ENCODE results near the gene ITIH2.
"Not testable (repeated sequence)": the region's sequence is repeated elsewhere in the genome, so short reads cannot be mapped to it uniquely, and the experiment has no call there.

Gene ITIH2, protein sequence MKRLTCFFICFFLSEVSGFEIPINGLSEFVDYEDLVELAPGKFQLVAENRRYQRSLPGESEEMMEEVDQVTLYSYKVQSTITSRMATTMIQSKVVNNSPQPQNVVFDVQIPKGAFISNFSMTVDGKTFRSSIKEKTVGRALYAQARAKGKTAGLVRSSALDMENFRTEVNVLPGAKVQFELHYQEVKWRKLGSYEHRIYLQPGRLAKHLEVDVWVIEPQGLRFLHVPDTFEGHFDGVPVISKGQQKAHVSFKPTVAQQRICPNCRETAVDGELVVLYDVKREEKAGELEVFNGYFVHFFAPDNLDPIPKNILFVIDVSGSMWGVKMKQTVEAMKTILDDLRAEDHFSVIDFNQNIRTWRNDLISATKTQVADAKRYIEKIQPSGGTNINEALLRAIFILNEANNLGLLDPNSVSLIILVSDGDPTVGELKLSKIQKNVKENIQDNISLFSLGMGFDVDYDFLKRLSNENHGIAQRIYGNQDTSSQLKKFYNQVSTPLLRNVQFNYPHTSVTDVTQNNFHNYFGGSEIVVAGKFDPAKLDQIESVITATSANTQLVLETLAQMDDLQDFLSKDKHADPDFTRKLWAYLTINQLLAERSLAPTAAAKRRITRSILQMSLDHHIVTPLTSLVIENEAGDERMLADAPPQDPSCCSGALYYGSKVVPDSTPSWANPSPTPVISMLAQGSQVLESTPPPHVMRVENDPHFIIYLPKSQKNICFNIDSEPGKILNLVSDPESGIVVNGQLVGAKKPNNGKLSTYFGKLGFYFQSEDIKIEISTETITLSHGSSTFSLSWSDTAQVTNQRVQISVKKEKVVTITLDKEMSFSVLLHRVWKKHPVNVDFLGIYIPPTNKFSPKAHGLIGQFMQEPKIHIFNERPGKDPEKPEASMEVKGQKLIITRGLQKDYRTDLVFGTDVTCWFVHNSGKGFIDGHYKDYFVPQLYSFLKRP

DNA sequence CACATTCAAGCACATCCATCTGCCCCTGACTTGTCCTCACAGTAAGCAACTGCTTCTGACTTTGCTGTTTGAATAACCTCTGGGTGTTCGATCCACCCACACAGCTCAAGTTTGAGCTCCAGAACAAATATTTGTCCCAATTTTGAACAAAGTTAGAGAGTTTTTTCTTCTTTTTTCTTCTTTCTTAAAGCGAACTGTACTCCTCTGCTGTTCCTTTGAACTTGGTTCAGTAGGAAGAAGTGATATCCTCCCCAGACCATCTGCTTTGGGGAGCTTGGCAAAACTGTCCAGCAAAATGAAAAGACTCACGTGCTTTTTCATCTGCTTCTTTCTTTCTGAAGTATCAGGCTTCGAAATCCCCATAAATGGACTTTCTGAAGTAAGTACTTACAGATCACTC, at the start of gene ITIH2:
Gene ITIH2, plus strand, starts transcription at position 177 of the 400 bp plus-strand sequence. Its CDS starts 119 bp downstream, at position 296.
- DNase-seq: no peak

GRCh38 chr10:7657079-7657478, 46.0 kb upstream of the ITIH2 start:
- not testable (repeated sequence) for DNase-seq

- DNase-seq: no peak
Measured at GRCh38 chr10:7657552-7657951, 45.6 kb upstream of the ITIH2 start.

GRCh38 chr10:7659560-7659959, 43.6 kb upstream of the ITIH2 start:
- DNase-seq: no peak

- no peak for DNase-seq
Measured at GRCh38 chr10:7662522-7662921, 40.6 kb upstream of the ITIH2 start.

DNA sequence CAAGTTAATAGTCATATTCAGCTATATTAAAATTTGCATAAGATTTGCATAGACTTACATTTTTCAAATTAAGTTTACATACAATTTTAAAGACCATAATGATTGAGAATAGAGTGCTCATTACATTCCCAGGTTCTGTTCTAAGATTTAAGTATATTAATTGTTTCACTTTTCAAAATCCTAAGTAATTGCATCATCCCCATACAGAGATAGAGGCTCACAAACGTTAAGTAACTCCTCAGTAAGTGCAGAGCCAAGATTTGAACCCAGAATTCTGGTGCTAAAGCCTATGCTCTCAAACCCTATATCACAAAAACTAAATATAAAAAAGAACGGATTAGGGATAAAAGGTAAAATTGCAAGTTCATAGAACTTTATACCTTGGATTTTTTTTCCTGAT, 38.4 kb upstream of the ITIH2 start:
- no peak for DNase-seq

- no peak for DNase-seq
Measured at GRCh38 chr10:7665767-7666166, 37.3 kb upstream of the ITIH2 start.

DNA sequence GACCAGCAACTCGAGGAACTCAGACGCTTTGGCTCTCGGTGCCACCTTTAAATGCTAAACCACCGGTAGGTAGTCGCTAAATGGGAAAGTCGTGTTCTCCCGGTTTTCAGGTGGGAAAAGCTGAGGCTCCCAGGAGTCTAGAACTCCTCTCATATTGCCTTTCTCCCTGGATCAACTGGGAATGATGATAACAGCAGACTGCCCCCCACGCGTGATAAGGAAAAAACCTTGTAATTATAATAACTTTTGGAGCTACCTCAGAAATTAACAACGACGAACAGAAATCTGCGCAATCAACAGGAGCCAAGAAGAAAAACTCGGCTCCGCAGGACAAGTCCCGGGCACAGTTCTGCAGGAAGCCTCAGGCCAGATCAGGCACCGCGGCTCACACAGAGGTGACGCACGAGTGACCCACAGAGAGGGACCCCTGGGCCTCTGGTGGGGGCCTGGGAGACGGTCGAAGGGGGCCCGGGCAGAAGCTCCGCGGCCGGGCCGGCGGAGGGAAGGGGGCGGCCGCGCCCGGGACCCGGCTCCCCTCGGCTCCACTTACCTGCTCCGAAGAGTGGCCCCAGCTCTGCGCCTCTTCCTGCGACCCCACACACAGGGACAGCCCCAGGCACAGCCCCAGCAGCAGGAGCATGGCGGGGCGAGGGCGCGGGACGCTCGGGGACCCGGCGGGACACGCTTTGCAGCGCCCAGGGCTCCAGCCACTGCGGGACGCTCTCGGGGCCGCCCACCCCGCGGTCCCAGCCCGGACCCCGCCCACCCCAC, 36.7 kb upstream of the ITIH2 start, which contains the start of gene ITIH5:
Gene ITIH5, minus strand, starts transcription at position 714 of the 771 bp plus-strand sequence. Its CDS starts 74 bp downstream, at position 640.
- DNase-seq: peak; percentile 17

DNA sequence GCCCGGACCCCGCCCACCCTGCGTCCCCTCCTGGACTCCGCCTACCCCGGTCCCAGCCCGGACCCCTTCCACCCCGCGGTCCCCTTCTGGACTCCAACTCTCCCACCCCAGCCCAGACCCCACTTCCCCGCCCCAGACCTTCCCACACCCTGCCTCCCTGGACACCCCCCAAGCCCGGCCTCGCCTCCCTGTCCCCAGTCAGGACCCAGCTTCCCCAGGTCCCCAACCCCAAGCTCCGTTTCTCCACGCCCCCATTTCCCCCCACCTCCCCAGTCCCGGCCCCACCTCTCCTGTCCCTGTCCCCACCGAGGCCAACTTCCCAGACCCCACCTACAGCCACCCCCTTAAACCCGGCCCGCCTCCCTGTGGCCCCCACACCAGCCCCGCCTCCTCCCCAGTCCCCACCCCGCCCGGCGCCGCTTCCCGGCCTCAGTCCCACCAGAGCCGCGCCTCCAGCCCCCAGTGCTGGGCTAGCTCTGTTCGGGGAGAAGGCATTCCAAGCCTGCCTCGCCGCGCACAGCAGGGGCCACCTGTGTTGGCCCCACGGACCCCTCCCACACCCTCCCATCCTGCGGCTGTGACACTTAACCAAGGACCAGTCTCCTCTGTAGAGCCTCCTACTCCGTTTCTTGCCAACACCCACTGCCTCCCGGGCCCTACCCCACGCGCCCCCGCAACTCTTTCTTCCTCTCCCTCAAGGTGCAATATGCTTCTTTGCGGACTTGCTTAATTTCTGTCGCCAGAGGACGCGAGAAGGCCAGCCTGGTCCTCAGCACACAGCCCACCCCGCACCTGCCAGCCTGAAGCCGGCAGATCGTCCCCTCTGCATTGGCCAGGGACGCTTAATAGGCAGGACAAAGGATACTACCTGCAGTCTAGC, 35.6 kb upstream of the ITIH2 start:
- peak; percentile 17 for DNase-seq

DNA sequence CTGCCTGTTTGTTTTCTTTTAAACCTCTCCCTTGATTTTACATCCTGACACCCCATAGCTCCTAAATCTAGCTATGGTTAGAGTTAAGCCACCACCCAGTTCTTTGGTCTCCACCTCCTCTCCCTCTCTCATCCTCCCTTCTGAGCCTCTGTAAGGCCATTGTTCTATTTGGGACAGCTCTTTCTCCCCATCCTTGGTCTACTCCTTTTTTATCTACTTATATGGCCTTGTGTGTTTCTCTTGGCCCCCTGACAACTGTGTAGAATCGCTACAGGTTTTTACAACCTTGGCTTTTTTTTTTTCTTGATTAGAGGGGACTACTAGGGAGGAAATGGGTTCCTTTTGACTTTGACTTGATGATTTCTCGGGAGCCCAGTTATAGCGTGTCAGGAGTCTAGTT, 33.0 kb upstream of the ITIH2 start:
- DNase-seq: no peak

- no peak for DNase-seq
Measured at GRCh38 chr10:7672341-7673134, 30.6 kb upstream of the ITIH2 start.

DNA sequence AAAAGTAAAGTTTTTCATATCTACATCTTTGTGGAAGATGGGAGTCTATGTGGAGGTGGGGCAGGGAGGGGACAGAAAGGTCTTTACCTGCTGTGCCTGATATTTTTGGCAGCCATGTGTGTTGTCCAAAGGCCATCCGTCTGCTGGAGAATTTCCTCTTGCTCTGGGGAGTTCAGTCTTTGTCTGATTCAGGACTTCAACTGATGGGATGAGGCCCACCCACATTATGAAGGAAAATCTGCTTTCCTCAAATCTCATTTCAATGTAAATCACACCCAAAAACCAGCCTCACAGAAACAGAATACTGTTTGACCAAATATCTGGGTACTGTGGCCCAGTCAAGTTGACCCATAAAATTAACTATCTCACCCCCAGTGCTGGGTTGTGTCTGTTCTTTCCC, 23.9 kb upstream of the ITIH2 start:
- DNase-seq: no peak

- not testable (repeated sequence) for DNase-seq
Measured at GRCh38 chr10:7680078-7680477, 23.0 kb upstream of the ITIH2 start.

GRCh38 chr10:7686351-7687171, 16.6 kb upstream of the ITIH2 start:
- no peak for DNase-seq

- peak; percentile 71 for DNase-seq
Measured at GRCh38 chr10:7687228-7687907, 15.7 kb upstream of the ITIH2 start.

GRCh38 chr10:7689591-7689990, 13.5 kb upstream of the ITIH2 start:
- DNase-seq: no peak

GRCh38 chr10:7690885-7691597, 12.1 kb upstream of the ITIH2 start:
- DNase-seq: not testable (repeated sequence)

DNA sequence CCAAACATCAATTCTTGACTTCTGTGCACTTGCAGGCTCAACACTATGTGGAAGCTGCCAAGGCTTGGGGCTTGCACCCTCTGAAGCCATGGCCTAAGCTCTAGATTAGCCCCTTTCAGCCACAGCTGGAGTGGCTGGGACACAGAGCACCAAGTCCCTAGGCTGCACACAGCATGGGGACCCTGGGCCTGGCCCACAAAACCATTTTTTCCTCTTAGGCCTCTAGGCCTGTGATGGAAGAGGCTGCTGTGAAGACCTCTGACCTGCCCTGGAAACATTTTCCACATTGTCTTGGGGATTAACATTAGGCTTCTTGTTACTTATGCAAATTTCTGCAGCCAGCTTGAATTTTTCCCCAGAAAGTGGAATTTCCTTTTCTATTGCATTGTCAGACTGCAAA, 10.7 kb upstream of the ITIH2 start:
- DNase-seq: not testable (repeated sequence)

GRCh38 chr10:7693194-7693593, 9.9 kb upstream of the ITIH2 start:
- not testable (repeated sequence) for DNase-seq

Data from activated CD8-positive, alpha-beta memory T cell treated with anti-CD3 and anti-CD28 coated beads, Interleukin-2, amount 50 U/mL, for 4 hours (primary cell).